HG03442 (cell line): Measurements from ENCODE around the gene FMR1.

Experiments
- ATAC-seq: cut with Tn5 transposase; IDR thresholded peaks from one replicate; pipeline ENCODE4 v1.9.1; 2021; ENCODE audit warnings: mild to moderate bottlenecking, moderate library complexity; ENCODE audit not compliant: unreplicated experiment

FMR1 gene

GRCh38 chrX:147911192-147912022 is at the start of gene FMR1:
TSS of gene FMR1 (plus strand) at chrX:147911919. CDS start at chrX:147912180, 261 bp downstream.
- ATAC-seq, result peak; percentile 84

DNA sequence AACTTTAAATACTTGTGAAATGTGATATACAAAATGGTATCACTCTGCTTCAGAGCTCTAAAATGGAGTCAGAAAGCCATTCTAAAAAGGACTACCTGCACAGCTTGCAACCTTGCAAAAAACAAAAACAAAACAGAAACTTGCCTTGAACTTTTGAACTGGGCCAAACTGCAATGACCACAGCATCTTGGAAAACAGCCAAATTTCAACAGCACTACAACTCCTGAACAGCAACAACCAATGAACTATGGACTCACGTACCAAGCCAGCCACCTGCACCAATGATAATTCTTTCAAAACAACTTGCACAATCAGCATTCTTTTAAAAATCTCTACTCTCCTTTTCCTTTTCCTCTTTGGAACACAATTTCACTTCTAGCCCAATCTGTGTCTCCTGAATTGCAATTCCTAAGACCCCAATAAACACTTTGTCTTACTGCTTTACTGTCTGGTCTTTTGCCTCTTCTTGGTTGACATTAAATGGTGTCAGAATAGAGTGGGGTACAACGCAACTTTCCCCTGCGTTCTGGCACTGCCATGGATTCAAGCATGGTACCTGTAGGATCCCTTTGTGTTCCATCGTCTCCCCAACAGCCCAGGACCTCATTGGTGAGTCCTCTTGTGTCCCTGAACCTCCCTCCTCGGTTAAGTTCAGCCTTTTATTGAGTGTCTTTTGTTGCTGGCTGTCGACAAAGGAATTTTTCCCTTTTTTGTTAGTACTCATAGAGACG is 35.7 kb upstream of the FMR1 start:
- peak; percentile 97 for ATAC-seq

GRCh38 chrX:147876849-147877646 is 34.7 kb upstream of the FMR1 start:
- no peak for ATAC-seq

DNA sequence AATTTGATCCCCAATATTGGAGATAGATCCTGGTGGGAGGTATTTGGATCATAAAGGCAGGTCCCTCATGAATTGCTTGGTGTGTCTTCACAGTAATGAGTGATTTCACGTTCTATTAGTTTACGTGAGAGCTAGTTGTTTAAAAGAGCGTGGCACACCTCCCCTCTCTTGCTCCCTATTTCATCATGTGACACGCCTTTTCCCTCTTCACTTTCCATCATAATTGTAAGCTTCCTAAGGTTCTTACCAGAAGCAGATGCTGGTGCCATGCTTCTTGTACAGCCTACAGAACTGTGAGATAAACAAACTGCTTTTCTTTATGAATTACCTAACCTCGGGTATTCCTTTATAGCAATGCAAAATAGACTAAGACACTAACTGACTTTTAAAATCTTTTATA is 34.0 kb upstream of the FMR1 start:
- ATAC-seq, result no peak

DNA sequence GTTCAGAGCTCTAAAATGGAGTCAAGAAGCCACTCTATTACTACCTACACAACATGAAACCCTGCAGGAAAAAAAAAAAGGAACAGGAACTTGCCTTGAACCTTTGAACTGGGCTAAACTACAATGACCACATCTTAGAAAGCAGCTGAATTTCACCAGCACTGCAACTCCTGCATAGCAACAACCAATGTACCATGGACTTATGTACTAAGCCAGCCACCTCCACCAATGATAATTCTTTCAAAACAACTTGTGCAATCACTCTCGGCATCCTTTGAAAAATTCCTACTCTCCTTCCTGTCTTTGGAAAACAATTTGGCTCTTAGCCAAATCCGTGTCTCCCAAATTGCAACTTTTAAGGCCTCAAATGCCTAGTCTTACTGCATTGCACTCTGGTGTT is 26.8 kb upstream of the FMR1 start:
- peak; percentile 65 for ATAC-seq

GRCh38 chrX:147890756-147891155 is 21.0 kb upstream of the FMR1 start:
- ATAC-seq, result no peak

DNA sequence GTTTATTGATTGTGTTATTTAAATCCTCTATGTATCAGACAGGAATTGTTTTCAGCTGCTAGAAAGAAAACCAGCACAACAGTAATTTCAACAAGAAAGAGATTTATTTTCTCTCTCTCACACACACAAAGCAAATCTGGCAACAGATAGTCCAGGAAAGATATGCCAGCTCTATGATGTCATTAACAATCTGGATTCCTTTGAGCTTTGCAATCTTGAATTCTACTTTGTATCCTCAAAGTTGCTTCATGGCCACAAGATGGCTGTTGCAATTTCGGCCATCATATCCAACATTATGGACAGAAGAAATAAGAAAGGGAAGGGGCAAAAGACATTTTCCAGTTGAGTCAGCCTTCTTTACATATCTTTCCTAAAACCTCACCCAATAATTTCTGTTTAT is 19.8 kb upstream of the FMR1 start:
- ATAC-seq, result no peak

GRCh38 chrX:147893741-147894140 is 18.0 kb upstream of the FMR1 start:
- ATAC-seq, result no peak

DNA sequence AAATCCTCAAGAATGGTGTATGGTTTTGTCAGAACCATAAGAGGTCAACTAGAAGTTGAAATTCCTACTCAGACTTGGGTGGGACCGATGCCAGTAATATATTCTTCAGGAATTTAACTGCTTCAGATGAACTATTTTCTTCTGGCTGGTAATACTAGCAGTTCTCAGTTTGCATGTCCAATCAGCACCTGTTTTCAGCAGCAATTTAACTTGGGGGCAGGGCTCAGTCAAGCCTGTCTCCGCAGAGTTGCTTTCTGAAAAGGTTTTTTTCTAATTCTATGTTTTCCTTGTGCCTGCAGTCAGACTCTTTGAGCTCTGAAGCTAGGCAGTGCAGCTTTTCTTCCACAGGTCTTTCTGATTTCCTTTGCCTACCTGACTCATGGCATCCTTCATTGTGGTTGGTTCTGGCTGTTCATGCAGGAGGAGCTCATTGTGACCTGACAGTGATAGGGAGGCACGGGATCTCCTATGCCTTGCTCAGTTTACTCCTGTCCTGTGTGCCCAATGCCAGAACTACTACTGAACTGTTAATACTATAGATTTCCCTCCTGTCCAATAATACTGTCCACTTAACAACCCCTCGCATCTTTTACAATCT is 17.3 kb upstream of the FMR1 start:
- ATAC-seq, result no peak

DNA sequence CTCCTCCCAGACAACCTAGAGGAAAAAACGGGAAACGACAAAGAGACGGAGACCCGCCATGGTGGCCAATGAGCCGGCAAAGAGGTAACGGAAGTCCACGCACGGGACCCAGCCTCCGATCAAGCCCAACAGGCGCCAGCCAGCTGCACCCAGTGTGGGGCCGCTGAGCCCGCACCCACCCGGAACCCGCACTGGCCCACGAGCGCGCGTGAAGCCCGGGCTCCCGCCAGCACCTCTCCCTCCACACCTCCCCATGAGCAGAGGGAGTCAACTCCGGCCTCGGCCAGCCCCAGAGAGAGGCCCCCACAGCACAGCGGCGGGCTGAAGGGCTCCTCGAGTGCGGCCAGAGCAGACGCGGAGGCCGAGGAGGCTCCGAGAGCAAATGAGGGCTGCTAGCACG is 14.6 kb upstream of the FMR1 start:
- ATAC-seq, result no peak

GRCh38 chrX:147898951-147899350 is 12.8 kb upstream of the FMR1 start:
- no peak for ATAC-seq

- peak; percentile 96 for ATAC-seq
Measured at GRCh38 chrX:147899379-147900114, 12.2 kb upstream of the FMR1 start.

GRCh38 chrX:147900349-147900748 is 11.4 kb upstream of the FMR1 start:
- no peak for ATAC-seq

GRCh38 chrX:147901461-147902126 is 10.1 kb upstream of the FMR1 start:
- ATAC-seq, result no peak

DNA sequence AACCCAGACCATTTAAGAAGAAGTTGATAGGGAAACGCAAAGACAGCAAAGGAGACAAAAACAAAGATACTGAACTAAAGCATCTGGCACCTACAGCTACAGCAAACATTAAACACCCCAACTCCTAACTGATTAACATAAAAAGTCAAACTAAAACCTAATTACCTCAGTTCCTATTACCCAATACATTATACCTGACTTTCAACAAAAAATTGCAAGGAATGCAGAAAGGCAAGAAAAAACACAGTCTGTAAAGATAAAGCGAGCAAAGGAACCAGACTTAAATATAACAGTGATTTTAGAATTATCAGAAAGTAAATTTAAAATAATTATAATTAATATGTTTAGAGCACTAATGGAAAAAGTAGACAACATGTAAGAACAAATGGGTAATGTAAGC is 9.4 kb upstream of the FMR1 start:
- ATAC-seq, result no peak

DNA sequence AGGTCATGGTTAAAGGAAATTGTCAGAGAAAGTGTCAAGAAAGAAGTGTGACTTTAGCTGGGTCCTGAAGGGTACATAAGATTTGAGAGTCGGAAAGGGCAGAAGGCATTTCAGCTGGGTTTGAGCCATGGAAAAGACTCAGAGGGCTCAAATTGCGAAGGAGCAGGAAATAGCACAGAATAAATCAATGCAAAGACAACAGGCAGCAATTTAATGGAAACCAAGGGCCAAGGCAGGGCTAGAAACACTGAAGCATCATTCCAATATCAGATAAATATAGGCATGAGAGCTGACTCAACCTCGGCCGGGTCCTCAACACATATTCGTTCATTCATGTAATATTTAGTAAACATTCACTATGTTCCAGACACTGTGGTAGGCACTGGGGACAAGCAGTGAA is 3.6 kb upstream of the FMR1 start:
- ATAC-seq, result no peak

DNA sequence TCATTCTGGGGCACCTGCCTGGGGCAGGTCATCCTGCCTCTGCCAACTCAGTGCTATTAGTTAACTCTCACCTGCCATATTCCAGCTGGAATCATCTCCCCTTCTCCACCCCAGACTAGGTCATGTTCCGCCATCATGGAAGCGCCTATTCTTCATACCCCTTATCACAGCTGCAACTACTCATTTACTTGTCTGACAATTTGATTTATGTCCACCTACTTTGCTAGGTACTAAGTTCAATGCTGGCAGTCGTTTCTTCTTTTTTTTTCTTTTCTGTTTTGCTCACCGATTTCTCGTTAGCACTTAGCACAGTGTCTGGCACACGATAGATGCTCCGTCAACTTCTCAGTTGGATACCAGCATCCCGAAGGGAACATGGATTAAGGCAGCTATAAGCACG is 1.1 kb upstream of the FMR1 start:
- no peak for ATAC-seq

DNA sequence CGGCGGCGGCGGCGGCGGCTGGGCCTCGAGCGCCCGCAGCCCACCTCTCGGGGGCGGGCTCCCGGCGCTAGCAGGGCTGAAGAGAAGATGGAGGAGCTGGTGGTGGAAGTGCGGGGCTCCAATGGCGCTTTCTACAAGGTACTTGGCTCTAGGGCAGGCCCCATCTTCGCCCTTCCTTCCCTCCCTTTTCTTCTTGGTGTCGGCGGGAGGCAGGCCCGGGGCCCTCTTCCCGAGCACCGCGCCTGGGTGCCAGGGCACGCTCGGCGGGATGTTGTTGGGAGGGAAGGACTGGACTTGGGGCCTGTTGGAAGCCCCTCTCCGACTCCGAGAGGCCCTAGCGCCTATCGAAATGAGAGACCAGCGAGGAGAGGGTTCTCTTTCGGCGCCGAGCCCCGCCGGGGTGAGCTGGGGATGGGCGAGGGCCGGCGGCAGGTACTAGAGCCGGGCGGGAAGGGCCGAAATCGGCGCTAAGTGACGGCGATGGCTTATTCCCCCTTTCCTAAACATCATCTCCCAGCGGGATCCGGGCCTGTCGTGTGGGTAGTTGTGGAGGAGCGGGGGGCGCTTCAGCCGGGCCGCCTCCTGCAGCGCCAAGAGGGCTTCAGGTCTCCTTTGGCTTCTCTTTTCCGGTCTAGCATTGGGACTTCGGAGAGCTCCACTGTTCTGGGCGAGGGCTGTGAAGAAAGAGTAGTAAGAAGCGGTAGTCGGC is 528 bp downstream of the FMR1 start:
- peak; percentile 27 for ATAC-seq

DNA sequence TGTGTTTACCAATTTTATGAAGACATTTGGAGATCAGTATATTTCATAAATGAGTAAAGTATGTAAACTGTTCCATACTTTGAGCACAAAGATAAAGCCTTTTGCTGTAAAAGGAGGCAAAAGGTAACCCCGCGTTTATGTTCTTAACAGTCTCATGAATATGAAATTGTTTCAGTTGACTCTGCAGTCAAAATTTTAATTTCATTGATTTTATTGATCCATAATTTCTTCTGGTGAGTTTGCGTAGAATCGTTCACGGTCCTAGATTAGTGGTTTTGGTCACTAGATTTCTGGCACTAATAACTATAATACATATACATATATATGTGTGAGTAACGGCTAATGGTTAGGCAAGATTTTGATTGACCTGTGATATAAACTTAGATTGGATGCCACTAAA is 1.9 kb downstream of the FMR1 start:
- no peak for ATAC-seq
